GM21381 (cell line): ENCODE measurements around the gene SETD5.
"Not testable (repeated sequence)": the region's sequence is repeated elsewhere in the genome, so short reads cannot be mapped to it uniquely, and the experiment has no call there.

ENCODE experiments used
- ATAC-seq: cut with Tn5 transposase; IDR thresholded peaks from one replicate; pipeline ENCODE4 v1.9.1; 2021; ENCODE audit warnings: mild to moderate bottlenecking, moderate library complexity; ENCODE audit not compliant: unreplicated experiment

SETD5 gene

GRCh38 chr3:9455596-9456131, 58.2 kb downstream of the SETD5 start:
- ATAC-seq: no peak

- no peak for ATAC-seq
Measured at GRCh38 chr3:9467451-9467850, 70.0 kb downstream of the SETD5 start.

DNA sequence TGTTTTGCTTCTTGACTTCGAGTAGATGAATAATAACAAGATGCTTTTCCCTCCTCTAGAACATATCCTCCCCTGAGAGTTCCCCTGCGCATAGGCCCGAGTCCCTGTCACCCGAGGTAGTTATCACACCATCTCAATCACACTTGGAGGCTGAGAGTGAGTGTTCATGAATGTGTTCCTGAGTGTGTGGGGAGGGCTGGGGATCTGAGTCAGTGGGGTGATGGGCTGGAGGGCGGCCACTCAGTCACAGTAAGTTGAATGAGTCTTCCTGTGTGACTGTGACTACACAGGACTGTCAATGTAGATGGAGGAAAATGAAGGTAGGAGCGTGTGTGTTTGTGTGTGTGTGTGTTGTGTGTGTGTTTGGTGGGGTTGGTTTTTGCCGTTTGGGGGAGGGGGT, 71.0 kb downstream of the SETD5 start:
- ATAC-seq: no peak

DNA sequence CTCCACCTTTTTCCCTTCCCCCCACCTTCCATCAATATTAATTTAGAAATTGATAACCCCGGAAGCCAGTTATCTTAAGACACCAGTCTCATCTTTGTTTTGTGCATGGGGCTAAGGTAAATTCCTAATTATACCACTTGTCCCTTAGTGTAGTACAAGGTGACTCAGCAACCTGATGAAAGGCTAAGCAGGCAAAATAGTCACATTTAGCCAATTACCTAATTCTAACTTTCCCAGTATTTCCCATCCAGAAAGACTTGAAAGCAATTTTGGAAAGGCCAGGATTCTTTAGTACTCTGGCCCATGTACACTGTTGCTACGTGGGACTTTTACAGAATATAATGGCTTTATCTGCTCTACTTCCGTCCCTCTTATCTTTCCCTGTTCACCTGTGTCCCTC, 72.6 kb downstream of the SETD5 start:
- ATAC-seq: no peak

DNA sequence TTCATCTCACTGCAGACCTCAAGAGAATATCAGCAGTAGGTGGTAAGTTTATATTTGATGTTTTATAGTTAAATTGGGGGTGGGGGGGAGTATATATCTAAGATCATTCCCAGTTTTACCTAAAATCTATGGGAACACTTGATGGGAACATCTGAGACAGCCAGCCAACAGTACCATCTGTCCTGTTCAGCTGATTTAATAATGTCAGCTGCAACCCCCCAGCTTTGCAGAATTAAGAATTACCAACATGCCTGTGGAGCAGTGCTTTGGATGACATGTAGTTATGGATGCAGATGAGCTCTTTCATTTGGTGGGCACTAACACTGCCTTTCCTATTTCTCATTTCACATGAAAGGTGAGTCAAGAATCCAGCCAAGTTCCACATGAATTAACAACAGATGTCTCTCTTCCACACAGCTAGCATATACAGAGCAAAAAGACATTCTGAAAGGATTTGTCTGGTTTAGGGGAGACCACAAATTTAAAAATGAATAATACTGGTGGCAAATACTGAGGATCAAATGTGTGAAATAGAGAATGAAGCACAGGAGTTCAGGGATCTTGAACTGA, 76.2 kb downstream of the SETD5 start:
- no peak for ATAC-seq

GRCh38 chr3:9474482-9474881, 77.1 kb downstream of the SETD5 start:
- ATAC-seq: no peak

DNA sequence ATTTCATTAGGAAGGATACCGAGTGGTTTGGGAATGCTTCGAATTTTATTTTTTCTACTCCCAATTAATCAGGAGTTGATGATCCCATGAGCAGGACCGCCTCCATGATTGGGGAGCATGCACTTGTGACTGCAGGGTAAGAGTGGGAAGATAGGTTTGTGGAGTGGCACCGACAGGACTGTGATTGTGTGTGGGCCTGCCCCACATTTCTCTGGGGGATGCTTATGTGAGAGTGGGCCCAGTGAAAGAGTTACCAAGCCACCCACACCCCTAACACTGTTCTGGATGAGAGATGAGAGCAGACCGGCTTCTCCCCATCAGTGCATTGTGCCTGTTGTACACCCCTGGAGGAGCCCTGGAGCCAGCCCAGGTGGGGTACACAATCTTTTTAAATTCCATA, 79.5 kb downstream of the SETD5 start:
- no peak for ATAC-seq

DNA sequence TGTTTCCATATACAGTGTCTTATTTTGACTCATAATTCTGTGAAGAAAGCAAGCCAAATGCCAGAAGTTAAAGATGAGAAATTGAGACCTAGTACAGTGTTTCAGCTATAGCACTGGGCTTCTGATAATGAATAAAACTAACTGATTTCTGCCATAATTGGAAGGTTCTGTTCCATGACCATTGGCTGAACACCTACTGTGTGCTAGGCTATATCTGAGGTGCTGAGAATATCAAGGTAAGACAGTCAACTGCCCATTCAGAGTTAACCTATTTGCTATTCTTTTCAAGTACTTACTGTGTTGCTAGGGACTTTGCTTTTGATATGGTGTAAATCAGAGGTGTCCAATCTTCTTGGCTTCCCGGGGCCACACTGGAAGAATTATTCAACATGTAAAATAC, 82.8 kb downstream of the SETD5 start:
- no peak for ATAC-seq

DNA sequence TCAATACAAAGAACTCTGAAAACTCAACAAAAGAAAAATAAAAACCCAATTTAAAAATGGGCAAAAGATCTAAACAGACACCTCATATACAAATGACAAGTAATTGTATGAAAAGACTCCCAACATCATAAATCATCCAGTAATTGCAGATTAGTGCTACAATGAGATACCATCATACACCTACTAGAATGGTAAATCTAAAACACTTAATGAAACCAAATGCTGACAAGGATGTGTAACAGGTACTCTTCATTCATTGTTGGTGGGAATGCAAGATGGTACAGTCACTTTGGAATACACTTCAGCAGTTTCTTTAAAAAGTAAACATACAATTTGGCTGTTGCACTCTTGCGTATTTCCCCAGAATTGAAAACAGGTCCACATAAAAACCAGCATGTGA, 87.8 kb downstream of the SETD5 start:
- ATAC-seq: no peak

- ATAC-seq: no peak
Measured at GRCh38 chr3:9491506-9491905, 94.1 kb downstream of the SETD5 start.

- not testable (repeated sequence) for ATAC-seq
Measured at GRCh38 chr3:9494036-9494435, 96.6 kb downstream of the SETD5 start.

DNA sequence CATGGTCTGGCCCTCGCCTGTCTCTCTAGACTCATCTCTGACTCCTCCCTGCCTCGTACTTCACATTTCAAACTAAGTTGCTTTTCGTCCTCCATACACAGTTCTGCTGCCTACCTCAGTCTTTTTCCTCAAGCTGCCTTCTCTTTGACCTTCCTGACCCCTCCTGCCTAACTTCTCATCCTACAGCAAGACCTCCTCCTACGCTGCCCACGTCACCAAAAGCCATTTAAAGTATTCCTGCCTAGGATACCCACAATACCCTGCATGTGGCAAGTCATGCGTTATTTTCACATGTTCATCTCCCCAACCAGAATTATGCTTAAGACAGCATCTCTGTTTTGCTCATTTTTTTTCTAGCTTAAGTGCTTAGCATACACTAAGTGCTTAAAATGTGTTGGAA, 99.5 kb downstream of the SETD5 start:
- no peak for ATAC-seq

GRCh38 chr3:9497821-9498565, 100.6 kb downstream of the SETD5 start:
- ATAC-seq: no peak

DNA sequence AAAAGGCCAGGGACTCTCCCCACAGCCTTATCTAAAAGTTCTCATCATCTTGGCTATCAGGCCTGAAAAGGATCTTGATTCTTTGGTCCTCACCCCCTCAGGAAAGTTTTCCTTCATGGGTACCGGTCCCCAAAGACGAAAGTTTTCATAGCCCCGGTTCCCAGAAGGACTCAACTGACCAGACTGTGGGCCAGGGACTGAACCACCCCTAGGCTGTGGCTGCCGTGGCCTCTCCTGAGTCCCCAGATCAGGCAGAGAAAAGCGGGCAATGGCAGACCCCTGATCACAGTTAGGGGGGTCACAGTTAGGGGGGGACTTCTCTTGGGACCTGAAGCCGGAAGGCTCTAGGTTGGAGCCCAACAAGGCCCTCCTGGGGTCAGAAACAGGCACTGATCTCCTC, 101.4 kb downstream of the SETD5 start:
- no peak for ATAC-seq

GRCh38 chr3:9499455-9500107, 102.2 kb downstream of the SETD5 start:
- no peak for ATAC-seq

- ATAC-seq: peak; percentile 61
Measured at GRCh38 chr3:9500108-9501050, 103.0 kb downstream of the SETD5 start.

DNA sequence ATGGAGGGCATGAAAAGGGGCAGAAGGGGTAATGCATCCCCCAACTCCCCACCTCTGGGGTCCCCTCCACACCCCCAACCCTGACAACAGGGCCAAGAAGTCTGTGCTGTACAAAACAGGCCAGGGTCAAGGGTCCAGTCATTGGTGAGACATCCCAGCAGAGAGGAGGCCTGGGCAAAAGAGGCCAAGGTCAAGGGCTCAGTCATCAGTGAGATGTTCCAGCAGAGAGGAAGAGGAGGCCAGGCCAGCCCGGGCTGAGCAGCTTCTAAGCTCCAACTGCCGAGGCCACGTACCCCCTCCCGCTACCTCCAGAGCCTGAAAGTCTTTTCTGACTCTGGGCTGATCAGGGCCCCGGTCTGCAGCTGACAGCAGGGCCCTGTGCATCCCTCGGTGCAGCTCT, 103.8 kb downstream of the SETD5 start:
- no peak for ATAC-seq

DNA sequence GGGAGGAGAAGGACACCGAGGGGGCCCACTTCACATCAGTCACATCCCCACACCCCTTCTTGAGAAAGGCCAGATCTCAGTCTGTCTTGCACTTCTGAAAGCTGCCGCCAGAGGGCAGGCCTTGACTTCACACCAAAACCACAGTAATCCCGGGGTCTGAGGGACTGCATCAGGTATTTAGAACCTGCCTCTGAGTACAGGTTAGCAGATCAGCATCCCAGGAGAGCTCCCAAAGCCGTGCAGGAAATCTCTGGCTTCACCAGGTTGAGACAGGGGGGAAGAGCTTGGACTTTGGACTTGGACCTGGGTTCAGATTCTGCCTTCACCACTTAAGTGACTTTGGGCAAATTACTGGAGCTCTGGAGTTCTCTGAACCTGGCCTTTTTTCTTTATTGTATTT, 105.9 kb downstream of the SETD5 start:
- no peak for ATAC-seq

GRCh38 chr3:9507586-9508578, 110.5 kb downstream of the SETD5 start:
- no peak for ATAC-seq

DNA sequence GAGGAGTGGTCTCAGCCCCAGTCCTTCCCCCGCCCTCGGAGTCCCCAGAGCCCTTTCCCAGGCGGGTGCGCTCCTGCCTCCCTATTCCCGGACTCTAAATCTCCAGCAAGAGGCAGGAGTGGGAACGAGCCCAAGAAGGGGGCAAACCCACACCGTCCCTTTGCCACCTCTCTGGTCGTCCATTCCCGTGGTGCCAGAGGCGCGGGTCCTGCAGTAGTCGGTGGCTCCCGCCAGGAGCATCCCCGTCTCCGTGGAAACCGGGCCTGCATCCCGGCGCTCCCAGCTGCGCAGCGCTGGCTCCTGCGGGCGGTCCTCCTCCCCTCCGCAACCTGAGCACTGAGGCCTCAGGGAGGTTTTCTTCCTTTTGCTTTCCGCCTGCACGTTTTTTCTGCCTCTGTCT, 111.4 kb downstream of the SETD5 start:
- ATAC-seq: no peak
